ENCODE results near the gene GNAO1.

The GNAO1 gene

DNA sequence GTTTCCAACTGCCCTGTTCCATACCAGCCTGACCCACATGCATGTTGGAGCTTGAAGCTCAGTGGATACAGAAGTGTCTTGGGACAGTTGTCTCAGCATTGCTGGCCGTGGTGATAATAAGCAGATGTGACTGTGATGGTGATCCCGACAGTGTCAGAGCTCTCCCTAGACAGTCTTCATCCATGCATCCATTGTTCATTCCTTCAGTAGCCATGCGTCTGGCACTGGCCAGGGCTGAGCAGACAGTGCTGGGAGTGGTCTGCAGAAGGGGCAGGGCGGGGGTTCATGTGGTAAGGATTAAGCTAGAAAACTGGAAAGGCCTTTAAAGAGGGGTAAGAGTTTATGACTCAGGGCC lies 68.1 kb downstream of the GNAO1 start:
- no peak overlapping the region for H3K4me2 ChIP-seq (ENCODE audit: low read depth, low read length)
- DNase-seq: no peak
- H3K27me3 ChIP-seq (replicated peaks; ENCODE audit: insufficient read depth, low read length): no peaks in the 10 kb centered on the region
- no peaks in the 10 kb centered on the region for H3K9me3 ChIP-seq (replicated peaks; ENCODE audit: insufficient read depth, low read length)
- no peaks in the 10 kb centered on the region for H3K4me1 ChIP-seq (ENCODE audit: low read length)
- TF ChIP-seq, protein P1, sequence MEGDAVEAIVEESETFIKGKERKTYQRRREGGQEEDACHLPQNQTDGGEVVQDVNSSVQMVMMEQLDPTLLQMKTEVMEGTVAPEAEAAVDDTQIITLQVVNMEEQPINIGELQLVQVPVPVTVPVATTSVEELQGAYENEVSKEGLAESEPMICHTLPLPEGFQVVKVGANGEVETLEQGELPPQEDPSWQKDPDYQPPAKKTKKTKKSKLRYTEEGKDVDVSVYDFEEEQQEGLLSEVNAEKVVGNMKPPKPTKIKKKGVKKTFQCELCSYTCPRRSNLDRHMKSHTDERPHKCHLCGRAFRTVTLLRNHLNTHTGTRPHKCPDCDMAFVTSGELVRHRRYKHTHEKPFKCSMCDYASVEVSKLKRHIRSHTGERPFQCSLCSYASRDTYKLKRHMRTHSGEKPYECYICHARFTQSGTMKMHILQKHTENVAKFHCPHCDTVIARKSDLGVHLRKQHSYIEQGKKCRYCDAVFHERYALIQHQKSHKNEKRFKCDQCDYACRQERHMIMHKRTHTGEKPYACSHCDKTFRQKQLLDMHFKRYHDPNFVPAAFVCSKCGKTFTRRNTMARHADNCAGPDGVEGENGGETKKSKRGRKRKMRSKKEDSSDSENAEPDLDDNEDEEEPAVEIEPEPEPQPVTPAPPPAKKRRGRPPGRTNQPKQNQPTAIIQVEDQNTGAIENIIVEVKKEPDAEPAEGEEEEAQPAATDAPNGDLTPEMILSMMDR (IDR thresholded peaks at IDR 0.05; ENCODE audit: low read length): no peak
- TF ChIP-seq EZH2phosphoT487 (IDR thresholded peaks at IDR 0.05; ENCODE audit: low read length): no peak
- no peaks in the 10 kb centered on the region for H3F3A ChIP-seq (ENCODE audit: insufficient read depth, low read length)
- no peak overlapping the region for H2AFZ ChIP-seq (ENCODE audit: low read length)
- no peaks in the 10 kb centered on the region for H3K79me2 ChIP-seq (ENCODE audit: low read length)
- no peak overlapping the region for H3K27ac ChIP-seq (ENCODE audit: low read length)
- no peak overlapping the region for H3K9ac ChIP-seq (ENCODE audit: low read length)
- H3K9me2 ChIP-seq (replicated peaks; ENCODE audit: insufficient read depth, low read length): no peaks in the 10 kb centered on the region
- no peaks in the 10 kb centered on the region for H3K36me3 ChIP-seq (replicated peaks; ENCODE audit: insufficient read depth, low read length)
- H4K20me1 ChIP-seq (ENCODE audit: insufficient read depth, low read length): no peaks in the 10 kb centered on the region
- no peak overlapping the region for H3K4me3 ChIP-seq (ENCODE audit: low read length)

DNA sequence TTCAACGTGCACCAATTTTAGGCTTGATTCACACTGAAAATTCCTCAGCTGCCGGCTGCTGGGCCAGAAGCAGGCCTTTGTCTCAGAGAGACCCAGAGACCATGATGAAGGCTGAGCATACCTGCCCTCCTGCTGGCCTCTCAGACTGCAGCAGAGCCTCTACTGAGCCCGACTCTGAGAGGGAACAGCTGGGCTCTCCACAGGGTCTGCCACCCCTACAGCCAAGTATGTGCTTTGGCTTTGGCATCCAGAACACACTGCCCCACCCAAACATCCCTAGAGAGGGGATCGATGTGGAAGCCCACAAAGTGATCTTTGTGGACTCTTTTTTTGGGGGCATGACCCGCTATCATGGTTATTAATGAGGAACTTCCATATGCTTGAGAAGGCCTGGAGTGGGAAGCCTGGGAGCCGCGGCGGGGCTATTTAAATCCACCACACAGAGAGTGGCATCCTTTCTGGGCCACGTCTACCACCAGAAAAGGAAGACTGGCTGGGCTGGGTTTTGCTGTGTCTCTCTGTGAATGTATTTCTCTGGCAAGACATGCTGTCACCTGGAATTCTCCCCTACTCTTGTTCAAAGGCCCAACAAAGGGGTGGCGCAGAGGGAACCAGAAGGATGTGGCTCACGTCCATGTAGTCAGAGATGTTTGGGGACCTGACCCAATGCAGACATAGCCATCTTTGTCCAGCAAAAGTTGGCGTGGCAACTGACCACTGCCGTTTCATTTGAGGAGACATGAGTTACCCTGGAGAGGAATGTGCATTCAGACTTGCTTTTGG lies 69.3 kb downstream of the GNAO1 start:
- no peak for DNase-seq
- TF ChIP-seq EZH2 (optimal IDR thresholded peaks at IDR 0.05; ENCODE audit: low read depth, low read length) (no peak), EZH2phosphoT487 (IDR thresholded peaks at IDR 0.05; ENCODE audit: low read length) (no peak)
- TF ChIP-seq, protein P1 (IDR thresholded peaks at IDR 0.05; ENCODE audit: low read length): no peak
- no peaks in the 10 kb centered on the region for H3F3A ChIP-seq (ENCODE audit: insufficient read depth, low read length)
- H2AFZ ChIP-seq (ENCODE audit: low read length): no peak overlapping the region
- no peaks in the 10 kb centered on the region for H3K4me1 ChIP-seq (ENCODE audit: low read length)
- no peak overlapping the region for H3K4me3 ChIP-seq (ENCODE audit: low read length)
- H3K79me2 ChIP-seq (ENCODE audit: low read length): no peaks in the 10 kb centered on the region
- H4K20me1 ChIP-seq (ENCODE audit: insufficient read depth, low read length): no peaks in the 10 kb centered on the region
- H3K27ac ChIP-seq (ENCODE audit: low read length): no peak overlapping the region
- no peaks in the 10 kb centered on the region for H3K27me3 ChIP-seq (replicated peaks; ENCODE audit: insufficient read depth, low read length)
- H3K9me2 ChIP-seq (replicated peaks; ENCODE audit: insufficient read depth, low read length): no peaks in the 10 kb centered on the region
- no peak overlapping the region for H3K4me2 ChIP-seq (ENCODE audit: low read depth, low read length)
- H3K36me3 ChIP-seq (replicated peaks; ENCODE audit: insufficient read depth, low read length): no peaks in the 10 kb centered on the region
- no peak overlapping the region for H3K9ac ChIP-seq (ENCODE audit: low read length)
- no peaks in the 10 kb centered on the region for H3K9me3 ChIP-seq (replicated peaks; ENCODE audit: insufficient read depth, low read length)

DNA sequence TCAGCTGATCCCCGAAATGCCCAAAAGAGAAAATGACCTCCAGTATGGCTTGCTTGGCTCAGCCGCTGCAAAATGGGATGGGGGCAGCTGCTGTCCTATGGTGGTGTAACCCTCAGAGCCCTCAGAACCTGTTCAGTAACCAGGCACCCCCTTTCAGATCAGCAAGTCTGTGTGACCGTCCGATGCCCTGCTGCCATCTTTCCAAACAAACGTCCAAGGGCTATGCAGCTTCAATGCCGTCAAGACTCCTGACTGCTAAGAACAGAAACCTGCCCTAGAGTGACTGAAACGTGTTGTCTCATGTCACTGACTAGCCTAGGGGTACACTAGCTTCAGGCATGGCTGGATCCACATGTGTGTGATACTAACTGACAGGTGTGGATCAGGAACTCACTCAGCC lies 70.4 kb downstream of the GNAO1 start:
- no peak overlapping the region for H3K4me3 ChIP-seq (ENCODE audit: low read length)
- H3K9ac ChIP-seq (ENCODE audit: low read length): no peak overlapping the region
- no peak overlapping the region for H3K27ac ChIP-seq (ENCODE audit: low read length)
- no peak overlapping the region for H3K4me2 ChIP-seq (ENCODE audit: low read depth, low read length)
- DNase-seq: no peak
- TF ChIP-seq, protein P1 (IDR thresholded peaks at IDR 0.05; ENCODE audit: low read length): no peak
- H3K4me1 ChIP-seq (ENCODE audit: low read length): no peaks in the 10 kb centered on the region
- no peaks in the 10 kb centered on the region for H3K79me2 ChIP-seq (ENCODE audit: low read length)
- no peaks in the 10 kb centered on the region for H3K36me3 ChIP-seq (replicated peaks; ENCODE audit: insufficient read depth, low read length)
- H2AFZ ChIP-seq (ENCODE audit: low read length): no peak overlapping the region
- no peaks in the 10 kb centered on the region for H3K27me3 ChIP-seq (replicated peaks; ENCODE audit: insufficient read depth, low read length)
- no peaks in the 10 kb centered on the region for H3K9me3 ChIP-seq (replicated peaks; ENCODE audit: insufficient read depth, low read length)
- no peaks in the 10 kb centered on the region for H3K9me2 ChIP-seq (replicated peaks; ENCODE audit: insufficient read depth, low read length)
- no peaks in the 10 kb centered on the region for H3F3A ChIP-seq (ENCODE audit: insufficient read depth, low read length)
- H4K20me1 ChIP-seq (ENCODE audit: insufficient read depth, low read length): no peaks in the 10 kb centered on the region

All from MM.1S (cell line).